Upper lobe of right lung (tissue), 1 donor: ENCODE results near the gene CDK16. TPM values are rescaled to one million over a fixed set of nuclear protein-coding genes. Genes with fewer than 3 reads are reported as not detected.

ENCODE experiments used
- ATAC-seq: fragments of 200-7000 bp; cut with Tn5 transposase; one replicate; pipeline ENCODE4 v1.9.1; 2020; ENCODE audit warnings: mild to moderate bottlenecking, moderate library complexity
- DNase-seq: peaks from one replicate; pipeline ENCODE4 v3.0.0-alpha.2; 2020
- H3K27ac ChIP-seq: fragments of 200-600 bp; one replicate; pipeline ENCODE4 v1.8.0; 2022
- H3K27me3 ChIP-seq: fragments of 200-600 bp; one replicate; pipeline ENCODE4 v1.8.0; 2022; ENCODE audit warnings: mild to moderate bottlenecking
- H3K36me3 ChIP-seq: fragments of 200-600 bp; one replicate; pipeline ENCODE4 v1.8.0; 2022
- H3K4me1 ChIP-seq: fragments of 200-600 bp; one replicate; pipeline ENCODE4 v1.8.0; 2022
- H3K4me3 ChIP-seq: fragments of 200-600 bp; one replicate; pipeline ENCODE4 v1.8.0; 2022; ENCODE audit warnings: mild to moderate bottlenecking
- H3K9me3 ChIP-seq: fragments of 200-600 bp; one replicate; pipeline ENCODE4 v1.8.0; 2022
- CTCF ChIP-seq: fragments of 200-600 bp; IDR thresholded peaks from one replicate; pipeline ENCODE4 v1.8.0; 2022; ENCODE audit warnings: antibody characterized with exemption
- intact Hi-C: fragments of 100-400 bp; cut with DNase I; formaldehyde crosslinking; loops from one replicate; pipeline ENCODE4 v1.11.0; 2022
- total RNA-seq: library from RNA; stranded (reverse); fragmentation: NEBNext Ultra II Directional; extraction: Animal tissue kit (Norgen Biotek cat#: 25700); gene quantifications from one replicate; pipeline ENCODE4 v1.2.1, GENCODE V29; 2021
- donor health status: DM: no; HTN: yes; CAD: no; lungs with severe emphysema.

CDK16 gene
- total RNA-seq, 1 donor from 2014 or later = 66.4 TPM

- H3K36me3 ChIP-seq = peaks cover 70% of the 10 kb centered on the region
- intact Hi-C loops = no loop called here
- H3K4me1 ChIP-seq = no peaks in the 10 kb centered on the region
These were observed 7.6 kb upstream of the CDK16 start for GRCh38 chrX:47210661-47211425.

GRCh38 chrX:47212381-47213293 lies 5.8 kb upstream of the CDK16 start:
- ATAC-seq (no peak), DNase-seq (no peak)
- no peak for TF ChIP-seq CTCF
- H3K27me3 ChIP-seq = no peaks in the 10 kb centered on the region
- no peaks in the 10 kb centered on the region for H3K4me1 ChIP-seq
- no peaks in the 10 kb centered on the region for H3K9me3 ChIP-seq
- no peak overlapping the region for H3K27ac ChIP-seq
- H3K4me3 ChIP-seq = no peak overlapping the region
- peaks cover 53% of the 10 kb centered on the region for H3K36me3 ChIP-seq
- intact Hi-C loops = no loop called here

More at GRCh38 chrX:47210661-47211425, 7.6 kb upstream of the CDK16 start:
- TF ChIP-seq CTCF = no peak
- no peaks in the 10 kb centered on the region for H3K9me3 ChIP-seq
- no peak overlapping the region for H3K27ac ChIP-seq
- H3K27me3 ChIP-seq = no peaks in the 10 kb centered on the region
- no peak for DNase-seq
- ATAC-seq = no peak
- no peak overlapping the region for H3K4me3 ChIP-seq

- H3K4me3 ChIP-seq = no peak overlapping the region
- H3K36me3 ChIP-seq = peaks cover 49% of the 10 kb centered on the region
- no peak for TF ChIP-seq CTCF
- H3K27me3 ChIP-seq = no peaks in the 10 kb centered on the region
- no peak for DNase-seq
- no peaks in the 10 kb centered on the region for H3K9me3 ChIP-seq
- no peaks in the 10 kb centered on the region for H3K4me1 ChIP-seq
- no peak for ATAC-seq
- H3K27ac ChIP-seq = no peak overlapping the region
- intact Hi-C loops = no loop called here
These were observed 3.9 kb upstream of the CDK16 start for GRCh38 chrX:47214435-47215077.

GRCh38 chrX:47215291-47215900 lies 3.1 kb upstream of the CDK16 start:
- Histone ChIP-seq H3K4me1 (no peaks in the 10 kb centered on the region), H3K4me3 (no peak overlapping the region), H3K9me3 (no peaks in the 10 kb centered on the region), H3K27ac (no peak overlapping the region), H3K36me3 (peaks cover 41% of the 10 kb centered on the region), H3K27me3 (no peaks in the 10 kb centered on the region)
- DNase-seq (no peak), ATAC-seq (no peak)
- no peak for TF ChIP-seq CTCF
- intact Hi-C loops = no loop called here

GRCh38 chrX:47216393-47216925 lies 2.0 kb upstream of the CDK16 start:
- no peaks in the 10 kb centered on the region for H3K9me3 ChIP-seq
- H3K4me1 ChIP-seq = no peaks in the 10 kb centered on the region
- ATAC-seq (no peak), DNase-seq (no peak)
- no peak for TF ChIP-seq CTCF
- intact Hi-C loops = no loop called here
- no peak overlapping the region for H3K4me3 ChIP-seq
- peaks cover 31% of the 10 kb centered on the region for H3K36me3 ChIP-seq
- H3K27me3 ChIP-seq = no peaks in the 10 kb centered on the region
- H3K27ac ChIP-seq = peak overlapping the region; percentile 76
